GM20431 (cell line): ENCODE measurements around the gene SLC46A3.
"Not testable (repeated sequence)": the region's sequence is repeated elsewhere in the genome, so short reads cannot be mapped to it uniquely, and the experiment has no call there.

ENCODE experiments used
- in situ Hi-C: fragments of 300-500 bp; cut with MseI, MboI; formaldehyde crosslinking; loops from one replicate; pipeline ENCODE4 v1.15.0; 2020; ENCODE audit warnings: low sequenced_read_pairs; ENCODE audit not compliant: unreplicated experiment

The SLC46A3 gene, protein sequence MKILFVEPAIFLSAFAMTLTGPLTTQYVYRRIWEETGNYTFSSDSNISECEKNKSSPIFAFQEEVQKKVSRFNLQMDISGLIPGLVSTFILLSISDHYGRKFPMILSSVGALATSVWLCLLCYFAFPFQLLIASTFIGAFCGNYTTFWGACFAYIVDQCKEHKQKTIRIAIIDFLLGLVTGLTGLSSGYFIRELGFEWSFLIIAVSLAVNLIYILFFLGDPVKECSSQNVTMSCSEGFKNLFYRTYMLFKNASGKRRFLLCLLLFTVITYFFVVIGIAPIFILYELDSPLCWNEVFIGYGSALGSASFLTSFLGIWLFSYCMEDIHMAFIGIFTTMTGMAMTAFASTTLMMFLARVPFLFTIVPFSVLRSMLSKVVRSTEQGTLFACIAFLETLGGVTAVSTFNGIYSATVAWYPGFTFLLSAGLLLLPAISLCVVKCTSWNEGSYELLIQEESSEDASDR

DNA sequence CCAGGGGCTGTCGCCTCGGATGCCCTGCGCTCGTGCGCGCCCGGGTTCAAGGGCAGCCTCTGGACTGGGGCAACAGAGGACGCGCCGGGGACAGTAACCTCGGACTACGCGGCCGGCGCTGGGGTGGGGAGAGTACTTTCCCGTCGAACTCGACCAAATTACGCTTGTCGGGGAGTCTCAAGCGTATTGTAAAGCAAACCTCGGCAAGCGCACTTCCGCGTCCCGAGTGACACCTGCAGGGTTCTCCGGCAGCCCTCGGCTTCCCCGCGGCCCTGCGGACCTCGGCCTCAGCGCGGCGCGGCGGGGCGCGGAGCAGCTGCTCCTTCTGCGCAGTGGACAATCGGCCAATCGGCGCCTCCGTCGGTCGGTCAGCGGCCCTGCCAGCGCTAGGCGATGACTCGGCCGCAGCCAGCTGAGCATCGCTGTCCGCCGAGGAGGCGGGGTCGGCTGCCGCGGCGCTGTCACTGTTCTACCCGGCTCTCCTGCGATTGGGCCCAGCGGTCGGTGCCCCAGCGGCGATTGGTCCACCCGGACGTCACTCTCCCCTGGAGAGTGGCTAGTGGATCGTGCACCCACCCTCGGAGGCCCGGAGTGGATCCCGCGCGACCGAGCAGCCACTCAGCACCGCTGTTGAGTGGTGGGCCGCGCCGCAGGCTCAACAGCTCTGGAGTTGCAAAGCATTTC lies at the start of gene SLC46A3:
SLC46A3 (minus strand) TSS at position 428 of the 684 bp plus-strand sequence. CDS start 972 bp downstream, outside the sequence.
- in situ Hi-C loops = no loop called here

DNA sequence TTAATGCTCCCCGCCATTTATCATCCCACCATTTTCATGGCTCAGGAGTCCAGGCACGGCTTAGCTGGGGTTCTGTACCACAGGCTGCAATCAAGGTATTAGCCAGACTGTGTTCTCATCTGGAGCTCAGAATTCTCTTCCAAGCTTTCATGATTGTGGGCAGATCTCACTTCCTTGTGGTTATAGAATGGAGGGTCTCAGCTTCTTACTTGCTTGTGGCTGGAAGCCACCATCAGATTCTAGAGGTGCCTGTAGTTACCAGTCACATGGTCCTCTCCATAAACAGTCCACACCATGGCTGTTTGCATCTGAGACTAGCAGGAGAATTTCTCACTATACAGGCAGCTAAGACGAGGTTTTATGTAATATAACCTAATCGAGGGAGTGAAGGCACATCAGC lies 45.1 kb upstream of the SLC46A3 start:
- in situ Hi-C loops = no loop called here

DNA sequence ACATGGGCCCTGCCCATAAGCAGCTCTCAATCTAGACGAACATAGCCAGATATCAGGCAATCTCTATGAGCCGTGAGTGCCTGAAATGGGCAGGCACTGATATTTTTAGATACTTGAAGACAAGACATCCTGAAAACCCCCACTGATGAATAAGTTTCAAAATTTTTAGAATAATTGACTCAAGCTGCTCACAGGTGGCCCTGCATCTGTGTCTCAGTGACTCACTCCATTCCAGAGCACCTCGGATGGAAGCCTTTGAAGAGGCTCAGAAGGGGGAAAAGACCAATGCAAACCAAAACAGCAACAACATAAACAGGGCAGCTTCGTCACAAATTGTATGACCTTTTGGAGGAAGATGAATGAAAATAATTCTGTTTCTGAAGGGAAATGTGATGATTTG lies 42.8 kb upstream of the SLC46A3 start:
- in situ Hi-C loops = no loop called here

DNA sequence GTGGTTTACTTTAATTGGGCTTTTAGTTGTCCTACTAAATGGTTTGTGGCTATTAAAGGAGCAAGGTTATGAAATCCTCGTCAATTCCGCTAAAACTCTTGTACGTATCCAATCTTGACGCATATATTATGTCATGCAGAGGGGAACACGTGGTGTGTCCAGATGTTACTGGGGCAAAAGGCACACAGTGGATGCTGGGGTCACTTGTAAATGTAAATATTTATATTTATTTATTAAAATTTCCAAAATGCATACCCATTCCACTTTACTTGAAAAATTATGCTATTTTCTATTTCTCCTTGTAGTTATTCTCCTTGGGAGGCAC lies 36.7 kb upstream of the SLC46A3 start:
- in situ Hi-C loops = no loop called here

DNA sequence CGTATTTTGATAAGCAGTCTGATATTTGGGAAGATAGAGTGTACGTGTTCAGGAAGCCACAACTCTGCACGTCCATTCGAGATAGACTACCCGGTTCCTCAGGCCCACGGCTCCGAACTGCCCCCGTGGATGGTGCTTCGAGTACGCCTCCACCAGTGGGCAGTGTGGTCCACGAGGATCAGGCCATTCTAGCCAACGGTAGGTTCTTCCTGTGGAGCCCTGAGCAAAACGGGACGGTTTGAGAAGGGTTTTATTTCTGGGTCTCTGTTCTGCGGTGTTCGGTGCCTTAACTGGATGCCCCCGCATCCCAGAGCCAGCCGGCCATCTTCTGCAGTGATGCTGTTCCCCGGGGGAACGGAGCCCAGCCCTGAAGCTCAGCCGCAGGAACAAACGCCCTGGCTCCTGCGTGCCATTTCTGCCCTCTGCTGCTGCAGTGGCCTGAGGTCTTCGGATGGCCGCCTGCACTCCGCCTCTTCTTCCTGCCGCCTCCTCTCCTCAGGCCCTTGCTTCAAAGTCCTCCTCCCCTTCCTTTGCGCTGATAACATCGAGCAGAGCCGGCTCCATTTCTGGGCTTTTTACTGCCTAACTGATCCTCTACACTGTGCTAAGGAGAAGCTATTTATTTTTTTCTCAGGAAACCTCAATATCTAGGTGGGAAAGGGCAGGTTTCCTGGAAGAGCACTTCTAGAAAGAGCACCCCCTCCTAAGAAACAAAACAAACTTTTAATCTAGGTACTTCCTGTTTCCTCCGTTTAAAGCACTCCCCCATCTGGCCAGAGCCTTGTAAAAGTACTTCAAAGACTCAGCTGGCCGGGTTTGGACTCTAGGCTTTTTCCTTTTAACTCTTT lies 36.2 kb upstream of the SLC46A3 start:
- in situ Hi-C loops = no loop called here

DNA sequence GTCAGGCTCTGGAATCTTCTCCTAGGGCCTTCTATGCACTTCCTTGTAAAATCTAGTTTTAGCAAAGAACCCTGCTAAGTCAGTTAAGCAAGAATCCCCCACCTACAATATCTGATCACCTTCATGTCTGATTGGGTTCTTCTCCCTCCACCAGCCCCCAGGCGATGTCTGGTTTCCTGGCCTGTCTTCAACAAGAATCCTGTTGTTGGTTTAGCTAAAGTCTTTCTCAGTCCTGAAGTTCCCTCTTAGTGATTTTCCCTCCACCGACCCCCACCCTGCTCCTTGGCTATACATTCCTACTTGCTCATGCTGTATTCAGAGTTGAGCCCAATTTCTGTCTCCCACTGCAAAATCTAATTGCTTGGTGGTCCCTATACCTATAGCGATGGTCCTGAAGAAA lies 35.2 kb upstream of the SLC46A3 start:
- in situ Hi-C loops = no loop called here

DNA sequence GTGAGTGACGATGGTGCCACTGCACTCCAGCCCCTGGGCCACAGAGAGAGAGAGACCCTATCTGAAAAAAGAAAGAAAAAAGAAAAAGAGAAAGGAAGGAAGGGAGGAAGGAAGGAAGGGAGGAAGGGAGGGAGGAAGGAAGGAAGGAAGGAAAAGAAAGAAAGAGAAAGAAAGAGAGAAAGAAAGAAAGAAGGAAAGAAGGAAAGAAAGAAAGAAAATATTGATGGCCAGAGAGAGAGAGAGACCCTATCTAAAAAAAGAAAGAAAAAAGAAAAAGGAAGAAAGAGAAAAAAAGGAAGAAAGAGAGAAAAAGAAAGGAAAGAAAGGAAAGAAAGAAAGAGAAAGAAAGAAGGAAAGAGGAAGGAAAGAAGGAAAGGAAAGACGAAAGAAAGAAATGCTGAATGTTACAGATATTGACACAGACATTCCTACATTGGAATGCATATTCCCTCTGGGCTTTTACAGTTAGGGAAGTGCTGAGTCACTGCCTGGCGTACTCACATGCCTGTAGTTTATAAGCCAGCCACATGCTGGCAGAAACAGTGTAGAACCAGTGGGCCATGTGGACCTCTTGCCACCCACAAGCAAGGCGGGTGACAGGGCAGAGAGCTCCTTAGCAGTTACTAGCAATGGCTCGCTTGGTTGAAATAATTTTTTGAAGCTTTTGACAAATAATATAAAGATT lies 34.6 kb upstream of the SLC46A3 start:
- in situ Hi-C loops = no loop called here

DNA sequence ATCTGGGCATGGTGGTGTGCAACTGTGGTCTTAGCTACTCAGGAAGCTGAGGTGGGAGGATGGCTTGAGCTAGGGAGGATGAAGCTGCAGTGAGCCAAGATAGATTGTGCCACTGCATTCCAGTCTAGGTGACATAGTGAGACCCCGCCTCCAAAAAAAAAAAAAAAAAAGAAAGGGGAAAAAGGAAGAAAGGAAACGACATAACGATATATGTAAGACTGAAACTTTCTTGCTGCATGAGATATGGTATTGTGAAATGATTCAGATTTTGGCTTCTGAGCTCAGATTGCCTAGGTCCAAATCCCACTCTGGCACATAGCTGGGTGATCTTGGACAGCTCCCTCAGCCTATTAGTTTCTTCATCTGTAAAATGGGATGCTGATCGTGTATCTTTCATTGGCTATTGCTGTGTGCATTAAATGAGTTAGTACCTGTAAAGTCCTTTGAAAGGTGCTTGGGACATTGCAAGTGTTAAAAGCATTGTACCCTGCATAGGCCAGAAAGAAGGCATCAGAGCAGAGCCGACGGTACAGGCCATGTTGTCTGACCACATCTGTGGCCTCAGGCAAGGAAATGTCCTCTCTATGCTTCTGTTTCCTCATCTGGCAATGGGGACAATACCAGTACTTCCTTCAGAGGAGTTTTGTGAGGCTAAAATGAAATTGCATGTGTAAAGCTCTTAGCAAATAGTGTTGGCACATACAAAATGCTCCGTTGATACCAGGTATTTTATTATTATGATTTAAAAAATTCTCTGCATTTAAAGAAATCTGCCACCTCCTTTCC lies 32.6 kb upstream of the SLC46A3 start:
- in situ Hi-C loops = no loop called here

DNA sequence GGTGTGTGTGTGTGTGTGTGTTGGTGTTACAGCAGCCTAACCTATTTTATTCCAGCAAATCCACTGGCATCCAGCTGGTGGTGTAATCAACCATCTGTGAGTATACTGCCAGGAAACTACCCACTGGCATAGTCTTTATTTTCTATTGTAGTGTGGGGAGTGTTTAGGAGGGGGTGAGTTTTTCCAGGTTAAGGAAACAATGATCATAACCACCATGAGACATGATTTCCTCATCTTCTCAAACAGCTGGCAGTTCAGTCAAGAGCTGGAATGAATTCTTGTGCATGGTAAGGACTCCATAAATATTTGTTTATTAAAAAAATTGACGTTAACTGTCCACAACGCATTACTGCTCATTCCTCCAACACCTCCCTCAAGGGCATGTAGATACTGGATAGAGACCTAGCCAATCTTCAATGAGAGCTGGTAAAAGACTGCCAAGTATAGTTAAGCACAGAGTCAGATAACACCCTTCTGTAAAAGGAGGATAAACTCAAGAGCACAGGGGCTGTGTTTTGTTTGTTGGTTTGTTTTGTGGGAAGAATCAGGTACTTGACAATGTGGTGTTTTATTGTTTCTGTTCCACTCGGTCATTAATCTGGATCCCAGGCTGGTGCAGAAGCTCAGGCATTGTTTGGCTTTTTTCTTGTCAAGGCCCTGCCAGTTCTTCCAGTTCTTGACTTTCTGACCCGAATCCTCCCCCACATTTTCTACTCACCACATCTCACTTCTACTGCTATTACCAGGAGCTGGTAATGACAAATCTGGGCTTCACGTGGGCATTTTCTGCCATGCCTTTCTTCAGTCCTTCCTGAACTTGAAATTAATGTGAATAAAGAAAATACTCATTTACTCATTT lies 31.6 kb upstream of the SLC46A3 start:
- in situ Hi-C loops = no loop called here

DNA sequence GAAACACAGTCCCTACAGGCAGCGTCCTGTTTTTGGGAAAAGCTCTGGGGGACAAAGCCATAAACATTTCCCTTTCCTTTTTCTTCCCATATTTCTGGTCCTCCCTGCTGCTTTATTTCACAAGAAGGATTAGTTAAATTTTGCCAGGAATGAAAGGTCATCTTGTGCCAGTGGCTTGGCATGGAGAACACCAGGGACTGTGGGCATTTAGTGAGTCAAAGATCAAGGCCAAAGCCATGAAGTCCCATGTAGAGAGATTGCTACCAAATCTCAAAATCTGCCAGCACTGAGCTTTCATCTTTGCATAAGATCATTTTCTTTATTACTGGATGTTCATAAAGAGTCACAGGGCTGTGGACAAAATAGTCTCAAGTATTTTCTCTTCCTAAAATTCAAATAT lies 29.1 kb upstream of the SLC46A3 start:
- in situ Hi-C loops = no loop called here

DNA sequence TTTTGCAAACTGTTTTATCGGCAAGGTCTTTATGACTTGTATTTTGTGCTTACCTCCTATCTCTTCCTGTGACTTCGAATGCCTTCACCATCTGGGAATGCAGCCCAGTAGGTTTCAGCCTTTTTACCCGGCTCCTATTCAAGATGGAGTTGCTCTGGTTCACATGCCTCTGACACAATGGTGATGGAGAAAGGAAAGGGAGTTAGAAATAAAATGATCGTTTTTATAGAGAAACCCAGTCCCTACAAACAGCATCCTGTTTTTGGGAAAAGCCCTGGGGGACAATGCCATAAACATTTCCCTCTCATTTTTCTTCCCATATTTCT lies 27.5 kb upstream of the SLC46A3 start:
- in situ Hi-C loops = no loop called here

DNA sequence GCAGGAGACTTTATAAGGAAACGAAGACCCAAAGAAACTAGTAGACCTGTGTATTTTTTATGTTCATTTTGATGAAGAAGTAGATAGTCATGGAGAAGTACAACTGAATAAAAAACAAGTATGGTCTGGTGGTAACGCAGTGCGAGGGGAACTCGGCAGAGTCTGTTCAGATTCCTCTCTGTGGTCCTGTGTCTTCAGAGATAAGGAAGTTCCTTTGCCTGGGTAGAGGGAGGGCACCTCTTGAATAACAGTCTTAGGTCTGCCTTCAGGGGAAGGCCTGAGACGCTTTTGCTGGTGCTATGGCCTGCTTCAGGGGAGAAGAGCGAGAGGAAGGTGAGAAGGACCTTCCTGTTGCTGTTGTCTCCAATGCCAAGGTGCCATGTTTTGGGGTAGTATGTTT lies 25.9 kb upstream of the SLC46A3 start:
- in situ Hi-C loops = no loop called here

DNA sequence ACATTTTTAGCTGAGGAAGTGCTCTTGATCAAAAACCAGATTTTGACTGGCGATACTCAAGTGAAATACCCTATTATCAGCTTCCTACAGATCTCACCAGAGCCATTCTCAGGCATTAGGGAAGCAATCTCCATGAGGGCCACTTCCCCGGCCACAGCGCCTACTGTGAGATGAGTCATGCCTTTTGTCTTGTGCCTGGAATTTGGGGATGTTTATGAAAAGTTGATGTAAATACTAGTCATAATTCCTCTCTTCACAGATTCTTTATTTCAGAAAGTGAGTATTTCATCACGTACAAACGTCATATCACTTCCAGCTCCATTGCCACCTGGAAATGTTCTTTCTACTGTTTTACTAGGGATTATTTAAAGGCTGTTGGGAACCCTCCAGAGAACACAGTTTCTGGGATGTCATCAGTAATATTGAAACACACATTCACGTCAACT lies 25.3 kb upstream of the SLC46A3 start:
- in situ Hi-C loops = no loop called here

DNA sequence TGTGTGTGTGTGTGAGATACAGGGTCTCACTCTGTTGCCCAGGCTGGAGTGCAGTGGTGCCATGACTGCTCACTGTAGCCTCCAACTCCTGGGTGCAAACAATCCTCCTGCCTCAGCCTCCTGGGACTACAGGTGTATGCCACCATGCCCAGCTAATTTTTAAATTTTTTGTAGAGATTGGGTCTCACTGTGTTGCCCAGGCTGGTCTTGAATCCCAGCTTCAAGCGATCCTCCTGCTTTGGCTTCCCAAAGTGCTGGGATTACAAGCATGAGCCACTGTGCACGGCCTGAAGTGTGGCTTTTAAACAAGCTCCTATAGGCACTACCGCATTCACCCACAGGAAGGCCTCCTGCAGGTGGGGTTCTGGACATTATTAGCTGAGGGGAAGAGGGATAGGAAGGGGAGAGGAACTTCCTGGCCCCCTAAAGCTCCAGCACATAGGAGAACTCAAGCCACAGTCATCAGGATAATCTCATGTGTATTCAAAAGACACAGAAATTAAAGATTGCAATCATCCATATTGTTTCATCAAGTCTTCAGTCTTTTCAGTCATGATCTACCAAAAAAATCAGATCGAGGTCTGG lies 24.8 kb upstream of the SLC46A3 start:
- in situ Hi-C loops = no loop called here

DNA sequence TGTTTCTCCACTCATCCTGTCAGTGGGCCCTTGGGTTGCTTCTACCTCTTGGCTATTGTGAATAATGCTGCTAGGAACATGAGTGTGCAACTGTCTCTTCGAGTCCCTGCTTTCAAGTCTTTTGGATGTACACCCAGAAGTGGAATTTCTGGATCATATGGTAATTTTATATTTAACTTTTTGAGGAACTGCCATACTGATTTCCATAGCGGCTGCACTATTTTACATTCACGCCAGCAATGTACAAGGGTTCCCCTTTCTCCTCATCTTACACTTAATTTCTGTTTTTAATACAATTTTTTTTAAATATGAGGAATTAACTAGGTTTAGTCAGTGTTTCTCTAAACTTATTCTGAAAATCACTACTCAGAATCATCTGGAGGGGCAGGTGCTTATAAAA lies 24.2 kb upstream of the SLC46A3 start:
- in situ Hi-C loops = no loop called here

DNA sequence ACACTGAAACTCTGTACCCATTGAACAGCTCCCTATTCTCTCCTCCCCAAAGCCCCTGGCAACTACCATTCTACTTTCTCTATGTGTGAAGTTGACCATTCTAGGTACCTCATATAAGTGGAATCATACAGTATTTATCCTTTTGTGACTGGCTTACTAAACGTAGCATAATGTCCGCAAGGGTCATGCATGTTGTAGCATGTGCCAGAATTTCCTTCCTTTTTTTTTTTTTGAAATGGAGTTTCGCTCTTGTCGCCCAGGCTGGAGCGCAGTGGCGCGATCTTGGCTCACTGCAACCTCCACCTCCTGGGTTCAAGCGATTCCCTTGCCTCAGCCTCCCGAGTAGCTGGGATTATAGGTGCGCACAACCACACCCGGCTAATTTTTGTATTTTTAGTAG lies 23.7 kb upstream of the SLC46A3 start:
- in situ Hi-C loops = not testable (repeated sequence)

DNA sequence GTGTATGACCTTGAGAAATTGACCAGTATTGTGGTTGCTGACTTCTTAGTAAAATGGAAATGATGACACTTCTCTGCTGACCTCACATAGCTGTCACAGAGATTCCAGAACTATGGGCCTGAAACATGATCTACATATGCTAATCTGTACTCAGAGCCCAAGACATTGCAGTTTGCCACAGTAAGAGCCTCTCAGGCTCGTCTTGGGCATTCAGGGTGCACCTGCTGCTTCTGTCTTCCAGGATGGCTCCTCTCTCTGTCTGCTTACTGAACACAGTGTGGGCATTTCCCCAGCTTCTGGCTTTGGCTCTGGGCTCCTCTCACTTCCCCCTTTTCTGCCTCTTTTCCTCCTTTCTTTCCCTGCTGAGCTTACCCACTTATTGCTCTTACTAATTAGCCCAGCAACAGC lies 22.3 kb upstream of the SLC46A3 start:
- in situ Hi-C loops = no loop called here

DNA sequence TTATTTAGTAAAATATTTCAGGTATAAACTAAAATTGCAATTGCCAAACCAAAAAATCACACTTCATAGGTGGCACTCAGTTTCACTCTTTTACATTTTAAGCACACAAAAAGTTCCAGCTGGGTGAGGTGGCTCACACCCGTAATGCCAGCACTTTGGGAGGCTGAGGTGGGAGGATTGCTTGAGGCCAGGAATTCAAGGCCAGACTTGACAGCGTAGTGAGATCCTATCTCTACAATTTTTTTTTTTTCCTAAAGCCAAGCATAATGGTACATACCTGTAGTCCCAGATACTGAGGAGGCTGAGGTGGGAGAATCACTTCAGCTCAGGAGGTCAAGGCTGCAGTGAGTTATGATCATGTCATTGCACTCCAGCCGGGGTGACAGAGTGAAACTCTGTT lies 20.6 kb upstream of the SLC46A3 start:
- in situ Hi-C loops = no loop called here
